NB4 (cell line): ENCODE data around the gene PRPF6.

ENCODE experiments used
- DNase-seq: peaks from one replicate; pipeline ENCODE4 v3.0.0; 2010; ENCODE audit warnings: low read depth
- H3K4me3 ChIP-seq: one replicate; pipeline ENCODE4 v1.5.1; 2011; ENCODE audit warnings: mild to moderate bottlenecking, low read depth, low read length, moderate library complexity
- CTCF ChIP-seq: IDR thresholded peaks from one replicate; pipeline ENCODE4 v1.5.1; 2012; ENCODE audit warnings: low read depth, low read length
- MAX ChIP-seq: IDR thresholded peaks from 2 replicates; pipeline ENCODE4 v1.6.1; 2011; ENCODE audit warnings: low read depth, low read length
- MYC ChIP-seq: IDR thresholded peaks from 2 replicates; pipeline ENCODE4 v1.6.1; 2011; ENCODE audit warnings: low read depth, low read length
- POLR2A ChIP-seq: IDR thresholded peaks from 2 replicates; pipeline ENCODE4 v1.6.1; 2011; ENCODE audit warnings: mild to moderate bottlenecking; ENCODE audit not compliant: insufficient read length; ENCODE audit errors: extremely low read depth

The PRPF6 gene

DNA sequence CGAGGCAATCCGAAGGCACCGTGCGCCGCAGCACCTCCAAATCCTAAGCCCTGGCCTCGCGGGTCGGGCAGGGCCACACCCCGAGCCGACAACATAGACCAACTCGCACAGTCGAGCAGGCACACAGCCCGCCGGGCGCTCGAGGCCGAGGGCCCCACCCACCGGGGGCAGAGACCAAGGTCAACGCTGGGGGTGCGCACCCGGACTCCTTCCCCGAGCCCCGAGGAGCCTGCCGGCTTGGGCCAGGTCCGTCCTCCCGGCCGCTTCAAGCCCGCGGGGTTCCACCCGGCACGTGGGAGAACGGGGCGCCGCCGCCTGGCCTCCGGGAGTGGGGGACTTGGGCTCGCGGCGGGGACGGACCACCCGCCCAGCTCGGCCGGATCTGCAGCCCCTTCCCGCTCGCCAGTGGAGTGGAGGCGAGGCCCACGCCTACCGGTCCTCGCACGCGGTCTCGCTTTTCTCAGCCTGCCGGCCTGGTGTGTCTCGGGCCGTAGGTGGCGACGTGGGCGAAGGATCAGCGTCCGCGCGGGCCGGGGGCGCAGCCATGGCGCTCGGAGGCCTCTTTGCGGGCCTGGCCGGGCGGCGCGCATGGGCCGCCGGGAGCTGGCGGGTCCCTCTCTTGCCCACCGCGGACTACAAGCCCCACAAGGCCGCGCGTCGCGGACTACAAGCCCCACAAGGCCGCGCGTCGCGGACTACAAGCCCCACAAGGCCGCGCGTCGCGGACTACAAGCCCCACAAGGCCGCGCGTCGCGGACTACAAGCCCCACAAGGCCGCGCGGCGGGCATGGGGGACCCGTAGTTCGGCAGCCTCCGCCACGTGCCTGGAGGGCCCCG, 24.9 kb upstream of the PRPF6 start, which contains the start of gene UCKL1:
TSS of gene UCKL1 (minus strand) at position 590 of the 837 bp plus-strand sequence. CDS start at position 546, 44 bp downstream.
- peak; percentile 95 for DNase-seq
- H3K4me3 ChIP-seq, result peak within 1 kb of the TSS; percentile 64
- TF ChIP-seq CTCF, result no peak
- peak; percentile 86 for TF ChIP-seq POLR2A
- TF ChIP-seq MAX, result peak; percentile 96
- peak; percentile 96 for TF ChIP-seq MYC

GRCh38 chr20:63956664-63957003, 24.3 kb upstream of the PRPF6 start:
- TF ChIP-seq POLR2A, result no peak
- TF ChIP-seq MYC, result no peak
- no peak for TF ChIP-seq MAX
- TF ChIP-seq CTCF, result no peak
- DNase-seq, result no peak

DNA sequence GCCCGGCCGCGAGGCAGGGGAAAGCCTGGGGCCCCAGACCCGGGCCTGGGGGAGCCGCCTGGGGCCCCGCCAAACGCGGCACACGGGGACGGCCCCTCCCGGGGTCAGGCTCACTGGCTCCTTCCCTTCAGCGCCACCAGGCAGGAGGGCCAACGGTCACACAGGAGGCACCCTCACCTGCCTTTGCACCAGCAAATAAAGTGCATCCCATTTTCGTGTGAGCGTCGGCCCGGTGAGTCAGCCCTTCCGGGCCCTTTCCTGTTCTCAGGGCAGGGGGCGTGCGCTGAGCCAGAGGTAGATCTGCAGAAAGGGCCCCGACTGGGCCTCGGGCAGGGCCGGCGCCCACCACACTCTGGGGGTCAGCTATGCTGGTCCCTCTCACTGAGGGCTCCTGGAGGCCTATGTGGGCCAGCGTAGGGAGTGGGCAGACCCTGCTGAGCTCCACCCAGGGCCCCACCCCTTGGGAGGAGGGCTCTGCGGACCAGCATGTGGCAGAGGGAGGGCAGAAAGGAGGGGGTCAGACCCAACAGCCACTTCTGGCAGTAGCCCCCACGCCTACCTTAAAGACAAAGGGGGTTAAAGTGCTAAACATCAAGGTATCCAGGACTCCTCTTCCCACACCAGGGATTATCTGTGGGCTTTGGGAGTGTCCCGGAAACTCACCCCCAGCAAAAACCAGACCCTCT, 23.8 kb upstream of the PRPF6 start:
- DNase-seq, result peak; percentile 92
- peak overlapping the region; percentile 64 for H3K4me3 ChIP-seq
- TF ChIP-seq CTCF (no peak), POLR2A (peak; percentile 92), MYC (peak; percentile 58), MAX (peak; percentile 31; the same call in 1 of the 2 replicates)

More at GRCh38 chr20:63956664-63957003, 24.3 kb upstream of the PRPF6 start:
- peak overlapping the region; percentile 64 for H3K4me3 ChIP-seq

GRCh38 chr20:63957690-63958441, 23.1 kb upstream of the PRPF6 start:
- TF ChIP-seq CTCF (no peak), MYC (peak; percentile 16; the same call in 1 of the 2 replicates), POLR2A (no peak), MAX (peak; percentile 30; the same call in 1 of the 2 replicates)
- peak overlapping the region; percentile 64 for H3K4me3 ChIP-seq
- DNase-seq, result peak; percentile 95

- no peak for DNase-seq
- no peak for TF ChIP-seq CTCF
- no peak for TF ChIP-seq MAX
- TF ChIP-seq MYC, result no peak
- TF ChIP-seq POLR2A, result no peak
- H3K4me3 ChIP-seq, result no peak overlapping the region
These were observed 22.5 kb upstream of the PRPF6 start for GRCh38 chr20:63958471-63958870.
